K562 (cell line): ENCODE results near the gene BPHL. TPM values are rescaled to one million over a fixed set of nuclear protein-coding genes. Genes with fewer than 3 reads are reported as not detected.

Experiments used
- CBFA2T3 ChIP-seq: fragments of 450-650 bp; IDR thresholded peaks from 2 replicates; pipeline ENCODE4 v1.6.1; 2017
- FOXA3 ChIP-seq, 2 experiments: fragments of 450-650 bp in 1 of 2; sonication (generic) in 1 of 2; formaldehyde crosslinking; IDR thresholded peaks in 1 of 2; conservative IDR thresholded peaks in 1 of 2; 2 replicates each; pipeline versions ENCODE4 v1.4.0 to v1.8.0; 2020 to 2022; ENCODE audit warnings: mild to moderate bottlenecking in 2 of 2, missing genetic modification reagents in 1 of 2
- FOXK2 ChIP-seq, 2 experiments: fragments of 450-650 bp; IDR thresholded peaks in 1 of 2; conservative IDR thresholded peaks in 1 of 2; 2 replicates each; pipeline ENCODE4 v1.6.1; 2016; ENCODE audit warnings: low read depth in 2 of 2, mild to moderate bottlenecking in 1 of 2
- RAD21 ChIP-seq, 2 experiments: fragments of 250-450 bp in 1 of 2; fragments of 450-650 bp in 1 of 2; sonication (Bioruptor Pico) in 1 of 2; formaldehyde crosslinking in 1 of 2; IDR thresholded peaks in 1 of 2; conservative IDR thresholded peaks in 1 of 2; 2 replicates each; pipeline versions ENCODE4 v1.4.0 to v1.8.0; 2020 to 2022; ENCODE audit warnings: mild to moderate bottlenecking in 2 of 2, moderate library complexity in 1 of 2
- ZKSCAN3 ChIP-seq: fragments of 250-450 bp; sonication (Bioruptor Pico); IDR thresholded peaks from 2 replicates; pipeline ENCODE4 v1.4.0; 2020
- ZNF511 ChIP-seq: sonication (generic); formaldehyde crosslinking; IDR thresholded peaks from 2 replicates; pipeline ENCODE4 v1.8.0; 2022; ENCODE audit warnings: mild to moderate bottlenecking, missing genetic modification reagents
- polyA plus RNA-seq, 8 experiments: library from polyadenylated mRNA; depleted of rRNA in 4 of 8; stranded (reverse) in 5 of 8; unstranded in 3 of 8; fragments of >200 nt; fragmentation: Nextera tagmentation in 2 of 8; fragmentation: Illumina TruSeq in 1 of 8; extraction: Ambion mirVana in 2 of 8; extraction: Trizol in 1 of 8; gene quantifications; 2 replicates each; pipeline versions ENCODE4 v1.2.1 to v1.2.3, GENCODE V29; 2011 to 2014; ENCODE audit warnings: inconsistent platforms in 1 of 8, missing spikeins in 1 of 8
- total RNA-seq, 7 experiments: library from RNA; depleted of rRNA in 6 of 7; stranded (reverse); fragments of >200 nt in 6 of 7; fragmentation: Illumina TruSeq in 2 of 7; extraction: Trizol in 2 of 7; gene quantifications; 2 replicates each; pipeline versions ENCODE4 v1.2.1 to v1.2.3, GENCODE V29; 2011 to 2021; ENCODE audit warnings: low replicate concordance in 1 of 7
- TF ChIP-seq, protein P1 (sequence below): fragments of 450-650 bp; formaldehyde crosslinking; IDR thresholded peaks from 2 replicates; pipeline ENCODE4 v1.4.0; 2022; ENCODE audit warnings: missing genetic modification characterization
- TF ChIP-seq, protein P2 (sequence below): fragments of 450-650 bp; IDR thresholded peaks from 2 replicates; pipeline ENCODE4 v1.6.1; 2016; ENCODE audit warnings: mild to moderate bottlenecking
- TF ChIP-seq, protein P3 (sequence below): fragments of 250-450 bp; sonication (Bioruptor Pico); IDR thresholded peaks from 2 replicates; pipeline ENCODE4 v1.4.0; 2020
- TF ChIP-seq, protein P4 (sequence below): conservative IDR thresholded peaks from 2 replicates; pipeline ENCODE4 v1.6.1; 2011; ENCODE audit warnings: low read depth, mild to moderate bottlenecking, low read length; ENCODE audit not compliant: control insufficient read depth
- TF ChIP-seq, protein P5 (sequence below): fragments of 450-650 bp; formaldehyde crosslinking; IDR thresholded peaks from 2 replicates; pipeline ENCODE4 v1.4.0; 2020; ENCODE audit warnings: mild to moderate bottlenecking, moderate library complexity

BPHL gene
- total and polyA plus RNA-seq, 9 of the 15 experiments (the other 6 are each of a cell fraction or from before 2014, with no cell fraction given), result 3.5 to 17.4 (median 8.2) TPM

DNA sequence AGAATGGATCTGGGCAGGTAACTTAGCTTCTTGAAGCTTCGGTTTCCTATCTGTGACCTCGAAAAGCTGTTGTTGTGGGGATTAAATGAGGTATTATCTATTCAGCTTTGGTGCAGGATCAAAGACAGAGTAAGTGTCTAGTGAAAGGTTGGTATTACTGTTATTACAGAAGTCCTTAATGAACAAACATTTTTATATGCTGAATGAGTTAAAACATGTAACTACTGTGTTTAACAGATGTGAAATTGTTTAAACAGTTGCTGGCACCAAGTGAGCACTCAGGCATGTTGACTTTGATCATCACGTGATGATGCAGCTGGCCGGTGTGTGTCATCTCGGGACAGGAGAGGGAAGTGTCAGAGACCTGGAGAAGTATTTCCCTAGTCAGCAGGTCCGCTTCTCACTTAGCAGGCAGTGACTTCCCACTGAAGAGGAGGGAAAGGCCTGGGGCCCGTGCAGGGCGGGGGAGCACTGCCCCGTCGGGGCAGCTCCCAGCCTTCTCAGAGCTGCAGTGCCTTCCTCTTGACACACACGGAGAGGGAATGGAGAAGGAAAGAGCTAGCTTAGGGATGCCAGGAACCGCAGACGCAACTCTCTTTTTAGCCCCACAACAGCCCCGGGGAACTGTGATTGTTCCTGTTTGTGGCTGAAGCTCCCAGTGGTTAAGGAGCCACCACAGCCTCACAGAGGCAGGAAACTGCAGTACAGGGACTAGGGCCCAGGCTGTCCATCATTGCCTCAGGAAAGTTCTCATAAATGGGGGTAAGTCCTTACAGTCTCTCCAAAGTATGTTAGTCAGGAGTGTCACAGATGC is 20.8 kb downstream of the BPHL start (continued):
- TF ChIP-seq FOXK2 (conservative IDR thresholded peaks at IDR 0.05 in 1 of 2, IDR thresholded peaks at IDR 0.05 in 1 of 2; ENCODE audit: low read depth in 2 of 2), result peak; percentile 79 to 89
- no peak for TF ChIP-seq ZNF511
- no peak for TF ChIP-seq ZKSCAN3 (CRISPR knock-in tag)
- peak; percentile 96 for TF ChIP-seq FOXA3 (CRISPR knock-in tag; conservative IDR thresholded peaks at IDR 0.05 in 1 of 2, IDR thresholded peaks at IDR 0.05 in 1 of 2)
- TF ChIP-seq, protein P1, sequence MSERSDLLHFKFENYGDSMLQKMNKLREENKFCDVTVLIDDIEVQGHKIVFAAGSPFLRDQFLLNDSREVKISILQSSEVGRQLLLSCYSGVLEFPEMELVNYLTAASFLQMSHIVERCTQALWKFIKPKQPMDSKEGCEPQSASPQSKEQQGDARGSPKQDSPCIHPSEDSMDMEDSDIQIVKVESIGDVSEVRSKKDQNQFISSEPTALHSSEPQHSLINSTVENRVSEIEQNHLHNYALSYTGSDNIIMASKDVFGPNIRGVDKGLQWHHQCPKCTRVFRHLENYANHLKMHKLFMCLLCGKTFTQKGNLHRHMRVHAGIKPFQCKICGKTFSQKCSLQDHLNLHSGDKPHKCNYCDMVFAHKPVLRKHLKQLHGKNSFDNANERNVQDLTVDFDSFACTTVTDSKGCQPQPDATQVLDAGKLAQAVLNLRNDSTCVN (CRISPR knock-in tag), result no peak
- TF ChIP-seq, protein P2, sequence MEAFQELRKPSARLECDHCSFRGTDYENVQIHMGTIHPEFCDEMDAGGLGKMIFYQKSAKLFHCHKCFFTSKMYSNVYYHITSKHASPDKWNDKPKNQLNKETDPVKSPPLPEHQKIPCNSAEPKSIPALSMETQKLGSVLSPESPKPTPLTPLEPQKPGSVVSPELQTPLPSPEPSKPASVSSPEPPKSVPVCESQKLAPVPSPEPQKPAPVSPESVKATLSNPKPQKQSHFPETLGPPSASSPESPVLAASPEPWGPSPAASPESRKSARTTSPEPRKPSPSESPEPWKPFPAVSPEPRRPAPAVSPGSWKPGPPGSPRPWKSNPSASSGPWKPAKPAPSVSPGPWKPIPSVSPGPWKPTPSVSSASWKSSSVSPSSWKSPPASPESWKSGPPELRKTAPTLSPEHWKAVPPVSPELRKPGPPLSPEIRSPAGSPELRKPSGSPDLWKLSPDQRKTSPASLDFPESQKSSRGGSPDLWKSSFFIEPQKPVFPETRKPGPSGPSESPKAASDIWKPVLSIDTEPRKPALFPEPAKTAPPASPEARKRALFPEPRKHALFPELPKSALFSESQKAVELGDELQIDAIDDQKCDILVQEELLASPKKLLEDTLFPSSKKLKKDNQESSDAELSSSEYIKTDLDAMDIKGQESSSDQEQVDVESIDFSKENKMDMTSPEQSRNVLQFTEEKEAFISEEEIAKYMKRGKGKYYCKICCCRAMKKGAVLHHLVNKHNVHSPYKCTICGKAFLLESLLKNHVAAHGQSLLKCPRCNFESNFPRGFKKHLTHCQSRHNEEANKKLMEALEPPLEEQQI, result no peak
- TF ChIP-seq, protein P3, sequence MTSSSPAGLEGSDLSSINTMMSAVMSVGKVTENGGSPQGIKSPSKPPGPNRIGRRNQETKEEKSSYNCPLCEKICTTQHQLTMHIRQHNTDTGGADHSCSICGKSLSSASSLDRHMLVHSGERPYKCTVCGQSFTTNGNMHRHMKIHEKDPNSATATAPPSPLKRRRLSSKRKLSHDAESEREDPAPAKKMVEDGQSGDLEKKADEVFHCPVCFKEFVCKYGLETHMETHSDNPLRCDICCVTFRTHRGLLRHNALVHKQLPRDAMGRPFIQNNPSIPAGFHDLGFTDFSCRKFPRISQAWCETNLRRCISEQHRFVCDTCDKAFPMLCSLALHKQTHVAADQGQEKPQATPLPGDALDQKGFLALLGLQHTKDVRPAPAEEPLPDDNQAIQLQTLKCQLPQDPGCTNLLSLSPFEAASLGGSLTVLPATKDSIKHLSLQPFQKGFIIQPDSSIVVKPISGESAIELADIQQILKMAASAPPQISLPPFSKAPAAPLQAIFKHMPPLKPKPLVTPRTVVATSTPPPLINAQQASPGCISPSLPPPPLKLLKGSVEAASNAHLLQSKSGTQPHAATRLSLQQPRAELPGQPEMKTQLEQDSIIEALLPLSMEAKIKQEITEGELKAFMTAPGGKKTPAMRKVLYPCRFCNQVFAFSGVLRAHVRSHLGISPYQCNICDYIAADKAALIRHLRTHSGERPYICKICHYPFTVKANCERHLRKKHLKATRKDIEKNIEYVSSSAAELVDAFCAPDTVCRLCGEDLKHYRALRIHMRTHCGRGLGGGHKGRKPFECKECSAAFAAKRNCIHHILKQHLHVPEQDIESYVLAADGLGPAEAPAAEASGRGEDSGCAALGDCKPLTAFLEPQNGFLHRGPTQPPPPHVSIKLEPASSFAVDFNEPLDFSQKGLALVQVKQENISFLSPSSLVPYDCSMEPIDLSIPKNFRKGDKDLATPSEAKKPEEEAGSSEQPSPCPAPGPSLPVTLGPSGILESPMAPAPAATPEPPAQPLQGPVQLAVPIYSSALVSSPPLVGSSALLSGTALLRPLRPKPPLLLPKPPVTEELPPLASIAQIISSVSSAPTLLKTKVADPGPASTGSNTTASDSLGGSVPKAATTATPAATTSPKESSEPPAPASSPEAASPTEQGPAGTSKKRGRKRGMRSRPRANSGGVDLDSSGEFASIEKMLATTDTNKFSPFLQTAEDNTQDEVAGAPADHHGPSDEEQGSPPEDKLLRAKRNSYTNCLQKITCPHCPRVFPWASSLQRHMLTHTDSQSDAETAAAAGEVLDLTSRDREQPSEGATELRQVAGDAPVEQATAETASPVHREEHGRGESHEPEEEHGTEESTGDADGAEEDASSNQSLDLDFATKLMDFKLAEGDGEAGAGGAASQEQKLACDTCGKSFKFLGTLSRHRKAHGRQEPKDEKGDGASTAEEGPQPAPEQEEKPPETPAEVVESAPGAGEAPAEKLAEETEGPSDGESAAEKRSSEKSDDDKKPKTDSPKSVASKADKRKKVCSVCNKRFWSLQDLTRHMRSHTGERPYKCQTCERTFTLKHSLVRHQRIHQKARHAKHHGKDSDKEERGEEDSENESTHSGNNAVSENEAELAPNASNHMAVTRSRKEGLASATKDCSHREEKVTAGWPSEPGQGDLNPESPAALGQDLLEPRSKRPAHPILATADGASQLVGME, result no peak
- TF ChIP-seq, protein P4, sequence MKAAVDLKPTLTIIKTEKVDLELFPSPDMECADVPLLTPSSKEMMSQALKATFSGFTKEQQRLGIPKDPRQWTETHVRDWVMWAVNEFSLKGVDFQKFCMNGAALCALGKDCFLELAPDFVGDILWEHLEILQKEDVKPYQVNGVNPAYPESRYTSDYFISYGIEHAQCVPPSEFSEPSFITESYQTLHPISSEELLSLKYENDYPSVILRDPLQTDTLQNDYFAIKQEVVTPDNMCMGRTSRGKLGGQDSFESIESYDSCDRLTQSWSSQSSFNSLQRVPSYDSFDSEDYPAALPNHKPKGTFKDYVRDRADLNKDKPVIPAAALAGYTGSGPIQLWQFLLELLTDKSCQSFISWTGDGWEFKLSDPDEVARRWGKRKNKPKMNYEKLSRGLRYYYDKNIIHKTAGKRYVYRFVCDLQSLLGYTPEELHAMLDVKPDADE, result no peak
- TF ChIP-seq, protein P5, sequence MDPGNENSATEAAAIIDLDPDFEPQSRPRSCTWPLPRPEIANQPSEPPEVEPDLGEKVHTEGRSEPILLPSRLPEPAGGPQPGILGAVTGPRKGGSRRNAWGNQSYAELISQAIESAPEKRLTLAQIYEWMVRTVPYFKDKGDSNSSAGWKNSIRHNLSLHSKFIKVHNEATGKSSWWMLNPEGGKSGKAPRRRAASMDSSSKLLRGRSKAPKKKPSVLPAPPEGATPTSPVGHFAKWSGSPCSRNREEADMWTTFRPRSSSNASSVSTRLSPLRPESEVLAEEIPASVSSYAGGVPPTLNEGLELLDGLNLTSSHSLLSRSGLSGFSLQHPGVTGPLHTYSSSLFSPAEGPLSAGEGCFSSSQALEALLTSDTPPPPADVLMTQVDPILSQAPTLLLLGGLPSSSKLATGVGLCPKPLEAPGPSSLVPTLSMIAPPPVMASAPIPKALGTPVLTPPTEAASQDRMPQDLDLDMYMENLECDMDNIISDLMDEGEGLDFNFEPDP (CRISPR knock-in tag), result no peak
- TF ChIP-seq CBFA2T3, result no peak
- 0 out of 4 replicates have a peak, but pooled peaks of 1 of the 2 experiments have one; percentile 10 for TF ChIP-seq RAD21 (CRISPR knock-in tag; conservative IDR thresholded peaks at IDR 0.05 in 1 of 2, IDR thresholded peaks at IDR 0.05 in 1 of 2)
